HG02642 (cell line): ENCODE results near the gene RIPK4.
"Not testable (repeated sequence)": the region's sequence is repeated elsewhere in the genome, so short reads cannot be mapped to it uniquely, and the experiment has no call there.

Experiments
- ATAC-seq: cut with Tn5 transposase; IDR thresholded peaks from one replicate; pipeline ENCODE4 v1.9.1; 2021; ENCODE audit warnings: mild to moderate bottlenecking; ENCODE audit not compliant: unreplicated experiment, poor library complexity

Gene RIPK4

GRCh38 chr21:41705546-41706262 is 61.1 kb downstream of the RIPK4 start:
- ATAC-seq: no peak

GRCh38 chr21:41703857-41704501 is 62.9 kb downstream of the RIPK4 start:
- no peak for ATAC-seq

DNA sequence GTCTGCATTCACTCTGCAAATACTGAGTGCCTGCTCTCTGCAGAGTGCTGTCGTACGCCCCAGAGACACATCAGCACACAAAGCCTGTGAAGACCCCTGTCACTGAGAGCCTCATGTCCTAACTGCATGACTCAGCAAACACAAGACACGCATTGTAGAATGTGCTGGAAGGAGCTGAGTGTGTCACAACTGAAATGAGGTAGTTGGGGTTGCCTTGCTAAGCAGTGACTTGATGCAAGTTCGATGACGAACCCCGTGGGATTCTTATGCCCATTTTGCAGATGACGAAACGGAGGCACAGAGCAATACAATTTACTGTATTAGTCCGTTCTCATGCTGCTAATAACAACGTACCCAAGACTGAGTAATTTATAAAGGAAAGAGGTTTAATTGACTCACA is 65.1 kb downstream of the RIPK4 start:
- no peak for ATAC-seq

DNA sequence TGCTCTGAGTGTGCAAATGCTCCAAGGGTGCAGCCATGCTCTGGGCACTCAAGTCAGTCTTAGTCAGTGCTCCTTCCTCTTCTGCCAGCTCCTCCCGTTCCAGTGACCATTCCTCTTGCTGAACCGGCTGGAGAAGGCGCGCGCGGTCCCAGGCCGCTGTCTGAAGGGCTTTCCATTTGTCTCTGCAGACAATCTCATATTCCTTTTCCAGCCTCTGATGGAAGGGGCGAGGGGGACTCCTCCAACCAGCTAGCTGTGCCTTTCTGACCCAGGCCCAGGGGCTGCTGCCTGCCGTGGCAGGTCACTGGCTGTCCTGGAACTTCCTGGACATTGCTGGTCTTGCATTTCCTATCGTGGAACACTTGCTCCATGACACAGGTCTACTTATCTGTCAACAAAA is 67.5 kb downstream of the RIPK4 start:
- no peak for ATAC-seq

- ATAC-seq: no peak
Measured at GRCh38 chr21:41698071-41698470, 68.8 kb downstream of the RIPK4 start.

DNA sequence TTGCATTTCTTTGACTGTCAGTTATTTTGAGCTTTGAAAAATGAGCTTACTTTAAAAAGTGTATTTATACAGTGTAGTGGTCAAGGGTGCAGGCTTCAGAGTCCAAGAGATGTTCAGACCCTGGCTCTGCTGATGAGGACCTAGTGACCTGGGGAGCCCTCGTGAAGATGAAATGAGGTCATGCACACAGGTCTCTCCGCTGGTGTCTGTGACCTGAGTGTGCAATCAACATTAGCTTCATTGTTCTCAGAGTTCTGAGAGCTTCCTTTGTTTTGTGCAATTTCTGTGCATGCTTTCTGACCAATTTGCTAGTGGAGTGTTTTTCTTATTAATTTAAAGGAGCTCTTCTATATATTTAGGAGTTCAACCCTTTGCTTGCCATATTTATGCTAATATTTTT is 71.3 kb downstream of the RIPK4 start:
- no peak for ATAC-seq

DNA sequence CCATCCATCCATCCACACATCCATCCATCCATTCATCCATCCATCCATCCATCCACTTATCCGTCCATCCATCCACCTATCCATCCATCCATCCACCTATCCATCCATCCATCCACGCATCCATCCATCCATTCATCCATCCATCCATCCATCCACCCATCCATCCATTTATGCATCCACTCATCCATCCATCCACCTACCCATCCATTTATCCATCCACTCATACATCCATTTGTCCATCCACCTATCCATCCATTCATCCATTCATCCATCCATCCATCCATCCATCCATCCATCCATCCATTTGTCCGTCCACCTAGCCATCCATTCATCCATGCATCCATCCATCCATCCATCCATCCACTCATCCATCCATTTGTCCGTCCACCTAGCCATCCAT is 72.8 kb downstream of the RIPK4 start:
- ATAC-seq: not testable (repeated sequence)

- ATAC-seq: no peak
Measured at GRCh38 chr21:41692185-41692565, 74.7 kb downstream of the RIPK4 start.

- ATAC-seq: no peak
Measured at GRCh38 chr21:41691205-41692184, 75.4 kb downstream of the RIPK4 start.
